Stimulated activated CD8-positive, alpha-beta memory T cell treated with anti-CD3 and anti-CD28 coated beads, Interleukin-4, amount 100 ng/mL, for 4 hours (primary cell): ENCODE measurements around the gene EFEMP1.

Experiments
- DNase-seq, 2 donors: peaks; one replicate each; pipeline ENCODE4 v3.0.0-alpha.2; 2020; ENCODE audit warnings: low read depth in 2 of 2, low spot score in 1 of 2

The EFEMP1 gene

GRCh38 chr2:55923091-55923981 is at the start of gene EFEMP1:
Gene EFEMP1, minus strand, starts transcription at chr2:55923782. Its CDS starts 1,342 bp downstream, at chr2:55922440.
- no peak for DNase-seq

- DNase-seq, result no peak
These were observed 46.9 kb upstream of the EFEMP1 start for GRCh38 chr2:55970500-55970899.

- no peak for DNase-seq
These were observed 45.4 kb upstream of the EFEMP1 start for GRCh38 chr2:55968941-55969340.

- DNase-seq, result no peak
These were observed 43.0 kb upstream of the EFEMP1 start for GRCh38 chr2:55966401-55967118.

DNA sequence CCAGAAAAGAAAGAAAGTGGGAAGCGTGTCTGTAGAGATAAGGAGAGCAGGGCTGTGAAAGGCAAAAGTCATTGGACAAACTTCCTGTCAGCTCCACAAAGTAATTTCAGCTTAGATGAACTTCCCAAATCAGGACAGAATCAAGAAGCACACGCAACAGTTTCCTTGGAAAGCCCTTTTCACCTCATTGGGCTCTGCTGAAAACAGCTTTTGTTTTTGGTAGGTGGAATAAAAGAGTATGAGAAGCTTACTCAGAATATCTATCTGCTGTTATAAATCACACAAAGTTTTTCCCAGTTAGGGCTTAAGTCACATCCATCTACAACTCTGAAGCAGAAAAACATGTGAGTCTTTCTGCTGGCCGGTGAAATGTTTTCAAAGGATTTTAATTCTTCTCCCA is 42.4 kb upstream of the EFEMP1 start:
- no peak for DNase-seq

- no peak for DNase-seq
These were observed 41.7 kb upstream of the EFEMP1 start for GRCh38 chr2:55965276-55965675.

GRCh38 chr2:55962915-55963314 is 39.3 kb upstream of the EFEMP1 start:
- no peak for DNase-seq

- DNase-seq, result no peak
These were observed 37.8 kb upstream of the EFEMP1 start for GRCh38 chr2:55961318-55961911.

DNA sequence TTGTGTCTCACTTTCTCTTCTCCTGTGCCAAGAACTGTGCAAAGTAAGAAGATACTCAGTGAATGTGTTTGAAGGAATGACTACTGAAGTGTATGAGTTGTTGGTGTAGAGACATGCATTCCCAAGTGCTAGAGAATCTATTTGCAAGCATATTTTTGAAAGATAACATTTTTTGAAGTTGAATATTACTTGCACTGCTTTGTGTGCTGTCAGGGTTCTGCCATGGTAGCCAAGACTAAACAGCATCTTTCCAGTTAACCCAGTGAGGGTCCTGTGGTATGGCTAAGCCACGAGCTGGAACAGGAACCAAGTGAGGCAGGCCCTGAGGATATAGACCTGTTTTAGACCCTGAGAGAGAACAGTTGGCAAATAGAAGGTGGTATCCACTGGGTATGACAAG is 35.2 kb upstream of the EFEMP1 start:
- no peak for DNase-seq

DNA sequence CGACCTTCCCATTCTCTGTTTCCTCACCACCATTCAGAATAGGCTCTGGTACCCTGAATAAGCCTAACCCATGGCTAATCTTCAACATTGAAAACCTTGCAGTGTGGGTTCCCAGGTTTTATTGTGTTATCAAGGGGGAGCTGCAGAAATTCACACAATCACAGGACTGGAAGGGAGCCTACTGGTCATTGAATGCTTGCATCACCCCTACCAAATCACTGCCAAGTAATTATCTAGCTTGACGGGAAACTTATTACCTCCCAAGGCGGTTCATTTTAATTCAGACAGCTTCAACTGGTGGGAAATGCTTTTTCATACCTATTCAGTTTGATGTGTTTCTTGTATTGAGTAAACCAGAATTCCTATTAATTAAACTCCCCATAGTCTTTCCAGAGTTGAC is 33.6 kb upstream of the EFEMP1 start:
- no peak for DNase-seq

DNA sequence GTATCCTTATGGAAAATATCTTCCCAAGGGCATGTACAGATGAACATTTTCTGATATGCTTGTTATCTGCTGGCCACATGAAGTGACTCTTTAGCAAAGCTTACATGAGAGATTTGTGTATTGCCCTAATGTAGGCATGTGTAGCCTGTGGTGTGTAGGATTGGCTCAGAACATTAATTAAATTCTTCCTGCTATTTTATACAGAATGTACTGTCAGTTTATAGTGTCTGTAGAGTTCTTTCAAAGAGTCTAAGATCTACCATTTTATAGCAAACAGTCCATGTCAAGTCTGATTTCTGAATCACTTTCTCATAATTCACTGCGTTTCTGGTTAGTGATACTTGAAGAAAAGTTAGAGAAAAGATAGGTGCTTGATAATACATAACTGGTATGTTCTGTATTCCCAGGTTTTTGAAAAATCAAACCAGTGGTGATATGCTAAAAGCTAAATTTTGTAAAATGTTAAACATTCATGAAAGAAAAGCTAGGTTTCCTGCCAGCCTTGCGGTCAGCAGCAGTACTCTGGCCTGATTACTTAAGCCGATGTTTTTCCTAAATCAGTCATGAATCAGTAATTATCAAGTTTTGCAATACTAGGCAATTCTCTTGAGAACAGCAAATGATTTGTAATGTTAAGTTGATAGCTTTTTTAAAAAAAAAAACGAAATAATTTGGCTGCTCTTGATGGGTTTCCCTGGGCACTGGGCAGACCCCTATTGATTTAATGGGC is 30.9 kb upstream of the EFEMP1 start:
- DNase-seq, result no peak

GRCh38 chr2:55952415-55952814 is 28.8 kb upstream of the EFEMP1 start:
- no peak for DNase-seq

DNA sequence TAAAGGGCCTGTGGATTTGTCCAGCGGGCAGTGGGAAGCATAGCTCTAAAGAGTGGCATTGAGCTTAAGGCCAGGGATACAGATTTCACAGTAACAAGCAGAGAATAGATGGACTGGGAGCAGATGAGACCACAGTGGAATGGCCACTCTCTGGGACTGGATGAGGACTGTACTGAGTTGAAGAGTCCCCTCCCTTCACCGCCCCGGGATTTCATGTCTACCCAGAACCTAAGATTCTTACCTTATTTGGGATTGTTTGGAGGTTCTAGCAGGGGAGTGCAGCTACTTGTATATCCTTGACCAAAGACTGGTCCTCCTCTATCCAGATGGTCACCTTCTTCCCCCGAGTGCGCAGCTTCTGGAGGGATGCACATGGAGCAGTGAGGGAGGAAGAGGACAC is 28.0 kb upstream of the EFEMP1 start:
- DNase-seq, result no peak

- DNase-seq, result no peak
These were observed 26.0 kb upstream of the EFEMP1 start for GRCh38 chr2:55949613-55950012.

DNA sequence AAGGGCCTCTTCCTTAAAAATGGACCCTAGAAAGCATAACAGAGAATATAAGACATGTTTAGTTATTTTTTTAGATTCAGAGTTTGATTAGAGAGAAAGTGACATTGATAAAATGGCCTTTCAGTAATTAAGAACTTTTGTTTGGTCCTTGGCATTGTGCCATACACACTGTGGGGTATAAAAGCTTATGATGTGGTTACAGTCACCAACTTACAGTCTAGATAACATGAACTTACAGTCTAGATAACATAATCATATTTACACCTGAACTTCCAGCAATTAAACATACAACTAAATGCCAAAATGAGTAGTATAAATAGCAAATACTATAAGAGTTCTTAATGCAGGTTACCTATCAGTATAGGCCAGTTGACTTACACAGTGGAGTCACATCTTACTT is 25.6 kb upstream of the EFEMP1 start:
- no peak for DNase-seq

- no peak for DNase-seq
These were observed 24.8 kb upstream of the EFEMP1 start for GRCh38 chr2:55948176-55948923.

GRCh38 chr2:55947752-55948151 is 24.2 kb upstream of the EFEMP1 start:
- DNase-seq, result no peak

DNA sequence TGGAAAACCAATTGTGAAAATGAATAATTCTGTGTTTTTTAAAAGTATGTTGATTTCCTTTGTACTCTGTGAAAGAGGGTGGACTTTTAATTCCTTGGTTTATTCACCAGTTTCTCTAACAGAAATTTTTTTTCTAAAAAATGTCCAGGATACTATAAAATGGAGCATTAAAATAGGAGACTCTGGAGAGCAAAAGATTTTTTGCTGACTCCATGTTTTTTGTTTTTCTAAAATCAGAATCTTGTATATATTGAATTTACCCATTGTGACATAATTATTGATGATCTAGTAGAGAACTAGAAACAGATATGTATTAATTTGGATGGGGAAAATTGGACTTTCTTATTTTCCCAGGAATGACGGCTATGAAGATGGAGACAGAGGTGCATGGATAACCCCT is 23.2 kb upstream of the EFEMP1 start:
- no peak for DNase-seq

DNA sequence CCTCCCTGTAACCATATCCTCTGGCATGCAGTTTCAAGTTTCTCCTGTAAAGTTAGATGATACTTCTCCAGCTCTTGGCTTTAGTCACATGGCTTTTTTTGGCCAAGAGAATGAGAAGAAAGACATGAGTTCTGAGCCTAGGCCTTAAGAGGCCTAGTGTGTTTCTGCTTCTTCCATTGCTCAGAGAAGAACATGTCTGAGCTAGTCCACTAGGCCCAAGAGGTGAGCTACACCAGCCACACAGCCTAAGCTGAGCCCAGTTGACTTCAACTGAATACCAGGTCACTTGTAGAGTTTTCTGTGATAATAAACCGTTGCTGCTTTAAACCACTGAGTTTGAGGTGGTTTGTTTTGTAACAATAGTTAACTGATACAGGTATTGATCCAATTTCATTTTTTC is 19.9 kb upstream of the EFEMP1 start:
- no peak for DNase-seq

- no peak for DNase-seq
These were observed 12.8 kb upstream of the EFEMP1 start for GRCh38 chr2:55936351-55936750.

DNA sequence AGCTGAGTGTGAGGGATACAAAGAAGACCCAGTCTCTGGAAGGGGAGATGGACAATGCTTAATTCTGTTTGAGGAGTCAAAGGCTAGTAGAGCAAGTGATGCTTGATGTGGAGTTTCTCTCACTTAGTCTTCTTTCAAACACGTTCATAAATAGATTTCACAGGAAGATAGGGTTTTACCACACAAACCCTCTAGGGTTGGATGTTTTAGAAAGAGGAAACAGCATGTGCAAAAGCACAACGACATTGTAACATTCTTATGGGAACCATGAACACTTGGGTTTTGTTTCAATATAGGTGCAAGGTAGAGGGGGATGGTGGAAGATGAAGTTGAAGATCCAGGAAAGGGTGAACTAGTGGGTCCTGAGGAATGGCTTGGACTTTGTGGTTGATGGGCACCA is 10.8 kb upstream of the EFEMP1 start:
- no peak for DNase-seq
